HG03135 (cell line): ENCODE results near the gene TMEM95.

ENCODE experiments used
- ATAC-seq: cut with Tn5 transposase; IDR thresholded peaks from one replicate; pipeline ENCODE4 v1.9.1; 2021; ENCODE audit warnings: mild to moderate bottlenecking, moderate library complexity; ENCODE audit not compliant: unreplicated experiment

The TMEM95 gene

GRCh38 chr17:7403977-7404736 is 49.2 kb downstream of the TMEM95 start, which contains the start of gene TMEM256:
Gene TMEM256 (minus strand): TSS chr17:7404097. CDS start chr17:7404084, 13 bp downstream.
- ATAC-seq, result peak; percentile 91

- peak; percentile 8 for ATAC-seq
Measured at GRCh38 chr17:7404737-7405349, 49.9 kb downstream of the TMEM95 start.

GRCh38 chr17:7405350-7406234 is 50.6 kb downstream of the TMEM95 start:
- no peak for ATAC-seq

GRCh38 chr17:7406235-7406825 is 51.4 kb downstream of the TMEM95 start:
- no peak for ATAC-seq
